A172 (cell line): ENCODE data around the gene ANO2. TPM values are rescaled to one million over a fixed set of nuclear protein-coding genes. Genes with fewer than 3 reads are reported as not detected.

Source experiments
- DNase-seq: peaks from one replicate; pipeline ENCODE4 v3.0.0-alpha.2; 2015; ENCODE audit warnings: low spot score
- total RNA-seq: library from RNA; depleted of rRNA; stranded (reverse); fragments of >200 nt; shearing (Covaris generic); gene quantifications from 2 replicates; pipeline ENCODE4 v1.2.3, GENCODE V29; 2014

ANO2 gene
- total RNA-seq, 1 experiment from 2014 or later = 2.1 TPM

DNA sequence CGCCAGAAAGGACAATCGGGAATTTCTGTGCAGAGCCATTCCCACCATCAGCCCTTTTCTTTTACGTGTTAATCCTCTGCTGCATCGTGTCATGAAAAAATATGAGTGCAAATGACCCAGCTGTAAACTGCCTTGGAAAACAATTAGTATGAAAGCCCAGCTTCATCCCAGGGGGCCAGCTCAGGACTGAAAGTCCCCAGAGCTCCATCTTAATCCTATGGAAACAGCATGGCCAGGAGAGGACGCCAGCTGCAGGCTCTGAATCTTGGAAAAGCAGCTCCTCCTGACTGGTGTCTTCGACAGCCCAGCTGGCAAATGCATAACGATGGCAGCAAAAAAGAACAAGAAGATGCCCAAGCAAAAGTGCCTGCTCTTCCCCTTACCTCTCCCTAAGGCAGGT lies 321.6 kb downstream of the ANO2 start:
- DNase-seq = no peak

DNA sequence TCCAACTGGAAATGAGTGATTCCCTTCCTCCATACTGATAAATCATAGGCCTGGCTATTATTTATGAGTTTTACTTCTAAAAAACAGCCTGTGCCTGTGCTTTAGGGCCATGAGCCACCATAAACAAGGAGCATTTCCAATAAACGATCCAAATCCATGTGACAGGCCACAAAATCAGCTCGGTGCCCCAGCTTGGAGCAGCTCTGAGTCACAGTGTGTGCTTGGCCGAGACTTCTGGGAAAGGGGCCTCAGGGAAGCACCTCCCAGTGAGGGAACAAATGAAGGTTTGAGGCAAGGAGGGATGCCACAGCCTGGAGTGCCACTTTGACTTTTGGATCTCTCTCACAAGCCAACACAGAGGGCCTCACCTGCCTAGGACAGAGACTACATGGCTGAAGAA lies 322.8 kb downstream of the ANO2 start:
- no peak for DNase-seq

DNA sequence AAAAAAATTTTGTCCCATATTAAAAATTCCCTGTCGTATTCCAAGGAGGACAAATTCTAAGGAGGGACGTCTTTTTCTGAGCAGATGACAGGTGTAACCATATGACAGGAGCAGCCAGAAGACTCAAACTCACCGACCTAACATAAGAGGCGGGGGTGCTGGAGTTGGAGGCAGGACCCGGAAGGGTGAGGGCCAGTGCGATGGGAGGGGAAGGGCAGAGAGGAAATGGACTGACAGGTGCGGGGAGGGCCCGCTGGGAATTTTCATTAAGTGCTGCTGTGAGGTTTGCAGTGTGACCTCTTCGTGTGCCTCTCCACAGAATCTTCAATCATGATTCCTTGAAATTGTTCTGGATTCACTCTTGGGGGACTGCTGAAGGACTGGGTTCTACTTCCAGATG lies 323.7 kb downstream of the ANO2 start:
- DNase-seq = no peak

DNA sequence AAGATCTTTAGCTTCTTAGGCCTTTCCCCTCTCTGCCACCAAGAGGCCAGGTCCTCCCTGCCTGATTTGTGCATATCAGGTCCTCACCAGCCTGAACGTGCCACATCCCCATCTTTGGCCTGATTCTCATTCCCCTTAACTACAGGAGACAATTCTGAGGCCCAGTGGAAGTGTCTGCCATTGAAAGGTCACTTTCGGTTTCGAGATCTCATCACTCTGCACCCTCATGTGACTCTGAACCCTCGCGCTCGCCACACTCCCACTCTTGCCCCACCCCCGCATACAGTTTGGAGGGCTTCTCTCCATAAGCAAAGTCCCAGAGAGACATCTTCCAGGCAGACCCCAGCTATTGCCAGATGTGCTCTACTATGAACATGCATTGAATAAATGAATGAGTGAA lies 324.2 kb downstream of the ANO2 start:
- no peak for DNase-seq

DNA sequence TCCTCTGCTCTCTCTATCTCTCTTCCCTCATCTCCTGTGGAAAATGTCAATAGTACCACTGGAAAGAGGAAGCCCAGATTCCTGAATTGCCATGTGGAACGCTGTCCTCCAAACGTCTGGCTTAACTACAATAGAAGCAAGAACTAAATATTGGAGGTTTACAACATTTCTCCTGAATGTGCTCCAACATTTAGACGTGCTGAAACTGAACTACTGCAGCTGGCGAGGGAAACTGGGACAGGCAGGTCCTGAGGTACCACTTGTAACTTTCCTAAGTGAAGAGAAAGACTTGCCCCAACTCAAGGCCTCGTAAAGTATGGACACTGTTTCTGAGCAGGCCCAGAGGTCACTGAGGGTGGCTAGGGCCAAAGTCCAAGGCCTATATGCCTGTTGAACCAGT lies 325.4 kb downstream of the ANO2 start:
- no peak for DNase-seq

DNA sequence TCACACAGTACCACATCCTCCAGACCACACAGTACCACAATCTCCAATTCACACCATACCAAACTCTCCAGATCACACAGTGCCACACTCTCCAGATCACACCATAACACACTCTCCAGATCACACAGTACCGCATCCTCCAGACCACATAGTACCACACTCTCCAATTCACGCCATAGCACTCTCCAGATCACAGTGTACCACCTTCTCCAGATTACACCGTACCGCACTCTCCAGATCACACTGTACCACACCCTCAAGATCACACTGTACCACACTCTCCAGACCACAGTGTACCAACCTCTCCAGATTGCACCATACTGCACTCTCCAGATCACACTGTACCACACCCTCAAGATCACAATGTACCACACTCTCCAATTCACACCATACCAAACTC lies 328.2 kb downstream of the ANO2 start:
- DNase-seq = no peak

DNA sequence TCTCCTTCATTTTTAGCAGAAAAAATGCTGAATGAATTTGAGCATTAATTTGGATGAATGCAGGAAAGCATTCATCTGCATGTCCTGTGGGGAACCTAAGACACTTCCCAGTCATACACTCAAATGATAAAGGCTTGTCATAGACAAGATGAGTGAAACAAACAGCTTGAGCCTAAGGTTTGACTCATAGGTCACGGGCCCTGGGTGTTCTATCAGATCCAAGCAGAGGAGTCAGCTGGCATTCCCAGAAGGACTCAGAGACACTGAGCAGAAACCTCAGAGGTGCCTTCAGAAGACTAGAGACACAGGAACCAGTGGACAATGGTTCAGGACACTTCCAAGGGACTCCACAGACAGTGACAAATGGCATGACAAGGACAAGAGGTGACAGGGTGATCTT lies 329.3 kb downstream of the ANO2 start:
- DNase-seq = no peak

DNA sequence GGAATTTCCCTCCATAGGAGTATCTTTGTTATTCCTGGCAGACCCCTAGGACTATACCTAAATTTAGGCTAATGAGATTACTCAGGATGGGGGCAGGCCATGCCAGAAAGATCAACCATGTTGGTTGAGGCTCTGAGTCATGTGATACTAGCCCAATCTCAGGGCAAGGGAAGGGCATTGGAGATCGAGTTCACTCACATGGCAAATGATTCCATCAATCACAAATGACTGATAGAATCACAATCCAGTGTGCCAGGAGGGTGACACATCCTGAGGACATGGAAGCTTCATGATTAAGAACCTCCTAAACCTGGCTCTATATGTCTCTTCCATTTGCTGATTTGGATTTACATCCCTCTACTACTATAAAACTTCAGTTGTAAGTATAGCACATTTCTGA lies 330.8 kb downstream of the ANO2 start:
- no peak for DNase-seq

DNA sequence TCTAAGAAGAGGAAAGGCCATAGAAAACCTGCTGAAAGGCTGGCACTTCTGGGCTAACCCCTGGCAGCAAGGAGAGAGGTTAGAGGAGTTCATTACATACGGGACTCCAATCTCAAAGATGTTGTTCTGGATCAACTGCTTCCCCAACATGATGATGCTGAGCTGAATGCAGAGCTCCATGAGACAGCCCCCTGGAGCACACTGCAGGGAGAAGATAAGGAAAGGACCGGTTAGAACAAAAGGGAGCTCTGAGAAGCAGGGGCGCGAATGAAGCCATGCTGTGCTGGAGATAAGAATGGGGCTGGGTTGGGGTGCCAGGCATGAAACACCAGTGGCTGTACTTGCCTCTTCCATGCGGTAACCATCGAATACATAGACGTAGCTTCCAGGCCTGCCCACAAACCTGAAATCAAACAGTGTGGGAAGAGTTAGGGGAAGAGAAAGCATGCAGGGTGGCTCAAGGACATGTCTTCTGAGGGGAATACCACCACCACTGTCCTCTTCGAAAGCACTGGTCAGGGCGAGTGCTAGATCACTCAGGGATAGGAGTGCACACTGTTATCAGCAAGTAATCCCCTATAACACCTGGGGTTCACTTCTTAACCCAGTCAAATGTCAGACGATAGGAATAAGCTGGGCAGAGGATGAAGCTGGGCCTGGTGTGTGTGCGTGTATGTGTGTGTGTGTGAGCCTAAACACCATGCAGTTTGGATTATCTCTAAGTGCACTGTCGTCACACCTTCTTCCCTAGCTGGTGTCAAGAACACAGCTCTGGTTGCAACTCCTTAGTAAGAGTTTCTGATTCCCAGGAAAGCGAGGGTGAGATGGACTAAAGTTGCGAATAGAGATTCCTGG lies 332.3 kb downstream of the ANO2 start:
- no peak for DNase-seq

DNA sequence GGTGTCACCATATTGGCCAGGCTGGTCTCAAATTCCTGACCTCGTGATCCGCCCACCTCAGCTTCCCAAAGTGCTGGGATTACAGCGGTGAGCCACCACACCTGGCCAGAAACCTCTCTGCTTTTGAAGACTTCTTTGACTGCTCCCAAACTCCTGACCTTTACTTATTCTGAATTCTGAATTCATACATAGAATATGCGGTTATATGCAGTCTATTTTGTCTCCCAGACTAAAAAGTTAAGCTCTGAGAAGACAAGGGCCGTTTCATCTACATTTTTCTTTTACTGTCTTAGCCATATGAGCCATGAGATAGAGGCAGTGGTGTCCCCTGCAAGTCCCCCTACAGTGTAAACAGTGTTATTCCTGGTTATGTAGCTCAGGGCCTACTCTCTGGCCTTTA lies 333.9 kb downstream of the ANO2 start:
- no peak for DNase-seq

DNA sequence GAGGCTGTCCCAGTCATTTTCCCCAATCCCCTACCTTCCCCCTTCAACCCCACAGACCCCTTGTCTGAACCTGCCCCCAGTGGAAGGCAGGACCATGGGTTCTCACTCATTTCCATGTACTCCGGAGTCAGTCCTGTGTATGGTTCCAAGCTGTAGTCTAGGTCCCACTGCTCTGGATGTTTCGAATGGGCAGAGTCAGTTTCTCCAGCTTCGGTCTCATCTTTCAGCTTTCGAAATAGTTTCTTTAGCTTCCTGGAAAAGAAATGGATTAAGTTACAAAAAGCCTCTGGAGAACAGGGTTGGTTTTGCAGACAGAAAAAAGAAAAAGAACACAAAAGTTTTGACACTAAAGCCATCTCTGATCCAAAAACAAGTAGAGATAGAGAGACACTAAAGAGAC lies 345.7 kb downstream of the ANO2 start:
- DNase-seq = no peak

DNA sequence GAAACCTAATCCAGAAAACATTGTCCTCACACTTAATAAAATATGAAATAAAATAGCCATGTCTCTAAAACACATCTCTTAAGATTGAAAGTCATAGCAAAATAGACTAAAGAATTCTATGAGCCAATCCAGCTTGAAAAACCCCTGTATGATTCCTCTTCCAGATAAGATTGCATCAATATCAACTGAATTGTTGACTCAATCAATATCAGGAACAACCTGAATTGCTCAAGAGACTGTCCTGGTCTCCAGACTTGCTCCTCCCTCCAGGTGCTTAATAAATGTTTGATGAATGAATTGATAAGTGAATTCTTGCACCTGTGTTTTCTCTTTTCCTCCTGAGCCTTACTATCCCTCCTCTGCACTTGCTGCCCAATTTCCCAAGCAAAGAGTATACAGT lies 351.1 kb downstream of the ANO2 start:
- no peak for DNase-seq

DNA sequence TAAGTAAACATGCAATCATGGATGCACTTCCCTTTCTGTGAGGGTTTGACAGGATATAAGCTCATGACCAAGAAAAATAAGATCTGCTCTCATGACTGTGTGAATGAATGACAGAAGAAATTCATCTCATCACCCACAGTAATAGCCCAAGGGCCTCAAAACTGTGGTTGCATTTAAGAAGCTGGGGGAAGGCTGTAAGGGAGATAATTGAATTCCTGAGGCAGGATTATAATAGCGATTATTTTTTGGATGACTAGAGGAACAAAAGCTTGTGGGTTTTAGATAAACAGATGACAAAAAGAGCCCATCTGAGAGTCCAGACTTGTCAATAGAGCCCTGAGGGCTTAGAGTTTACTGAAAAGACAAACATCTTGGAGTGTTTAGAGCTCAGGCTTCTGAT lies 352.0 kb downstream of the ANO2 start:
- no peak for DNase-seq

DNA sequence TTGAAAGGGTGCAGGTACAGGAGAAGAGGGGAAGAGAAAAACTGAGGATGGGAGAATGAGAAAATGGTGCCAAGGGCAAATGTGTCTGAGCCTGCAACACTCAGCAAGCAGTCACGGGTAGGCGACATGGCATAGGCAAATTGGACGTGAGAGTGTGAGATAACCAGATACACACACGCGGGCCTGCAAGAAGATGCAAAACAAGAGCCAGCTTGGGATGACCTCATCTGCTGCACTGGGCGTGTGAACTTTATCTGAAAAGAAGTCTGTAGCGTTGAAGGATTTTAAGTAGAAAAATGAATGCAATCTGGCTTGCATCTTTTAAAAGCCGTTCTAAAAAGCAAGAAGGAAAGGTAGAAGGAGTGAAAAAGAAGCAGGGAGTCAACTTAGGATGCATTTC lies 352.7 kb downstream of the ANO2 start:
- no peak for DNase-seq

DNA sequence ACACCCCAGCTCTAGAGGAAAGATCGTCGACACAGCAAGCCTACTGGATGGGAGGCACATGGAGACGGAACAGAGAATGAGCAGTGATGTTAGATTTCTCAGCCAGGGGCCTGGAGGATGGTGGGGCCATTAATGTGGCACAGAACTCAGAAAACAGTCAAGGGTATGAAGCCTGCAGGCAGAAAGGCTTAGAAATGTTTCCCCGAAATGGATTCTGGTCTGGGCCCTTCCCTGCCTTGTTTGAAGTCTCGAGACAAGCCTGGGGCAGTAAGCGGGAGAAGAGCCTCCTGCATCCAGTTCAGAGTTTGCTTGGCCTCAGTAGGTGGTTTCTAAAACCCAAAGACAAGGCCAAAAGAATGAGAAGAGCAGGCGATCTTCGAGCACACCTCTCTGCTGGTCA lies 354.7 kb downstream of the ANO2 start:
- DNase-seq = no peak

DNA sequence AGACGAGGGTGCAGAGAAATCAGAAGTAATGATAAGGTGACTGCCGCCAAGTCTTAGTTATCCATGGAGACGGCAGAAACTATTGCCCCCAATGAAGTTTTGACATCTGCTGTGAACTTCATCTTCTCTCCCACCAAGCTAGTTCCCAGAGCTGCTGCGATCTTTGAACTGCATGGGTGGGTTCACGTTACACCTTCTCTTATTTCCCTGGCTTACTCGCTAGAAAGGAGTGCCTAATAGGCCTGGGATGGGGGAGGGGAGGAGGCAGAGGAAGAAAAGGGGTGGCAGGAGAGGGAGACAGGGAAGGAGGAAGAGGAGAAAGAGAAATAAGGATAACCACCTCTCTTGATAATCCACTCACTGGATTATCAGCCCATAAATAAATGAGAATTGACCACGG lies 356.0 kb downstream of the ANO2 start:
- DNase-seq = no peak

DNA sequence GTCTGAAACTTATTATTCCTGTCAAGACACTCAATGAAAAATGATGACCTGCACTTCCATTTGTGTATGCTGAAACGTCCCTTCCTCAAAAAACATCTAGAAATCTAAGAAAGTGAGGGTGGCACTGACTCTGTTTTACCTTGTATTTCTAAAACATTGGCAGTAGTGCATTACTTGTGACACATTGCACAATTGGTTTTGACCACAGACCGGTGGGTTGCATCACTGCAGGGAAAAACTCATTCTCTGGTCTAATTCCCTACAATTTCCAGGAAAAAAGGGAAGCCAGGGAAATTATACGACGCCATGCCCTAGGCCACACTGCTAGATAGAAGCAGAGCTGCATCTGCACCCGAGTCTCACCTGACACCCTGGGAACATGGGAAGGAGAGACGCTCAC lies 356.5 kb downstream of the ANO2 start:
- no peak for DNase-seq

DNA sequence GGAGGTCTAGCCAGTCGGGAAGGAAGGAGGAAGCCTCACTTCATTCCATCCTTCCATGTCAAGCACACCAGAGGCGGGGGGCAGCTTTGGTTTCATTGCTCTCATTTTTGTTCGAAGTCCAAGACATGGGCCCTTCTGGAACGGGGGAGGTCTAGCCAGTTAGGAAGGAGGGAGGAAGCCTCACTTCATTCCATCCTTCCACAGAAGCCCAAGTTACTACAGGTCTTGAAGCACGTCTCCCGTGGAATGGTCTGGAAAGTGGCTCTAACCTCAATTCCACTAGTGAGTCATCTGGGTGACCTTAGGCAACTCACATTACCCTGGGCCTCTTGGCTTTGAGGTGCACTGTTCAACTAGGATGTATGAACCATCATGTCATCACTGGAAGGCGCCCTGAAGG lies 356.9 kb downstream of the ANO2 start:
- no peak for DNase-seq

DNA sequence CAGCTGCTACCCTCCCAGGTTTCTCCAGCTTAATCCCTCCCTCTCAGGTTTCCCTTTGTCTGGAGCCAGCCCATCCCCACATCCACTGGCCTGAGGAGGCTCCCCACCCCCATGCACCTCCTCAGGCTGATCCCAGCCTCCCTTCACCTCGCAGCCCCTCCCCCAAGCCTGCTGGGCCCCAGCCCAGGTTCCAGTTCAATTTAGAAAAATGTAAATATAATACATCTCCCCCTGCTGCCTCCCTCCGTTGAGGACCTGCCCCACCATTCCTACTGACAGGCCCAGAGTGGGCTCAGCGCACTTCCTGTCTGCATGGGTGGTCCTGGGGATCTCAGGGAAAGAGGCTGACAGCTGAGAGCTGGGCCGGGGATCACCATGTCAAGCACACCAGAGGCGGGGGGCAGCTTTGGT lies 357.3 kb downstream of the ANO2 start:
- DNase-seq = no peak

DNA sequence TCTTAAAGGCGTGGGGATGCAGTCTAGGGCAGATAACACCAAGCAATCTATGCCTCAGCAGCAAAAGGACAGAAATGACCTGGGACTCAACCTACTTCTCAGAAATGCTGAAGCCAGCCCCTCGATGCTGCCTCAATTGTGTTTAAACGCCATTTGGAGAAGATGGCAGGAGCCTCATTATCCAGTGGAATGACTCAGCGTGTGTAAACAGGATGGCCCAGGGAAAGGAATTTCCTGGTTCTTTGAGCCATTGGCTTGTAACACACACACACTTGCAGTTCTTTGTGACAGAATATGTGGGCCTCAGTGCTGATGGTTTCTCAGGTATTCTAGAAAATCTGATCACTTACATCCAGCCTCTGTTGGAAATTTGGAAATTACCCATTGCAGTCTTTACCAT lies 358.9 kb downstream of the ANO2 start:
- DNase-seq = peak; percentile 44

DNA sequence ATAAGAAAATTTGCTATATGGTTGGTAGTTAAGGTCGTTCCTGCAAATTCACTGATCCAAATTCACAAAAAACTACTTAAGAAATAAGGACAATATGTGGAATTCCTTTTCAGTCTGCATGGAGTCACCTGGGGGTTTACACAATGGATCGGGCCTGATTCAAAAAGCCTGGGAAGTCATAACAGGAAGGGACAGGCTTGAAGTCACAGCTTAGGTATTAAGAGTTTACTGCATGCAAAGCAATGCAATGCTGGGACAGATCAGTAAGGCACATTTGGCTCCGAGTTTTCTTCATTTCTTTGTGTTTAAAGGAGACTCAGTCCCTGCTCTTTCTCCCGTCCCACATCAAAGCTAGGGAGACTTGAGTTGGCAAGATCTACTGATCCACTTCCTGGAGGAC lies 359.9 kb downstream of the ANO2 start:
- DNase-seq = no peak

DNA sequence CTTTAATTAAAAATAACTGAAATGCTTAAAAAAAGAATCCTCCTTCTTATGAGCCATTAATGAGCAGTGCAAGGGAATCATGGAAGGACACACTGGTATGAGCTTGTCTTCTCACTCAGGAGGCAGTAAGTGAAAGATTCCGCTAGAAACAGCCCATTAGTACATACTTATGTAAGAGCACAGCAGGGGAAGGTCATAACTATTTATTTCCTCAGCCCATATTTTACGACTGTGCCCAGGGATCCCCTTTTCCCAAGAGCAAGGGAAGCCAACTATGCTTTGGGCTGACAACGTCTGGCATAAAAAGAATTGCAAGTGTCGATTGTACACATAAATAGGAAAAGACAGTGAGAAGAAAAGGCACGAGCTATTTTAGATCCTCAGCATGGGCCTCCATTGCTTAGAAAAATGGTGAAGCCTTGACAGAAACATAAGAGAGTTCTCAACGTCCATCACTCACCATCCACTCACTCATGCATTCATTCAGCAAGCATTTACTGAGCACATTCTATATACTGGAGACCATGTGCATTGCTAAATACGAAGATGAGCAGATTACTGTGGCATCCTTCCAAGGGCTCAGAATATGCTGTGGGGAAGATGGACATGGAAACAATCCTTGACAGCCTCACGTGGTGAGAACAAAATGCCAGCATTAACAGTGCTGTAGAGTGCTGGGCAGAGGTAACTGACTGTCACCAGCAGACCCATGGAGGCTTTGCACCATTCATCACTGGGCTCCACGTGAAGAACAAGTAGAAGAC lies 360.5 kb downstream of the ANO2 start:
- no peak for DNase-seq

DNA sequence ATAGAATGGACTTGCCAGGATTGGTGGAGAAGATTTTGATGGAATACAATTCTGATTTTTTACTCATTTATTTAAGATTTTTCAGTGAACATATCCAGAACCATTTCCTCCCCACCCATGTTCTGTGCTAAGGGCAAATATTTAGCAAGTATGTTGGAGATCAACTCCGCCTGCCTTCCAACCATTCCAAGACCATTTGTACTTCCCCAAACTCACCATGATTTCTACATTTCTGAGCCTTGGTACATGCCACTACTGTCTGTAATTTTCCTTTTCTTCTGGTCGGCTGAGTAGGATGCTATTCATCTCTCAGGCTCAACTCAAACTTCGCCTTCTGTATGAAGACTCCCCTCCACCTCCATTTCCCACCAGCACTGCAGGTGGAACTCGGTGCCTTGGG lies 362.5 kb downstream of the ANO2 start:
- no peak for DNase-seq
